SH-SY5Y (cell line): ENCODE measurements around the gene SLC6A3.

ENCODE experiments used
- GATA2 ChIP-seq: IDR thresholded peaks from 2 replicates; pipeline ENCODE4 v1.6.1; 2011; ENCODE audit warnings: mild to moderate bottlenecking, low read depth, low read length
- GATA3 ChIP-seq: IDR thresholded peaks from 2 replicates; pipeline ENCODE4 v1.6.1; 2011; ENCODE audit warnings: low read depth, mild to moderate bottlenecking, low read length, moderate library complexity

SLC6A3 gene

GRCh38 chr5:1405539-1406530 is 39.4 kb downstream of the SLC6A3 start:
- TF ChIP-seq GATA2 (no peak), GATA3 (no peak)

GRCh38 chr5:1405121-1405520 is 40.1 kb downstream of the SLC6A3 start:
- TF ChIP-seq GATA3 (no peak), GATA2 (no peak)

GRCh38 chr5:1404062-1404461 is 41.2 kb downstream of the SLC6A3 start:
- TF ChIP-seq GATA3, result no peak
- no peak for TF ChIP-seq GATA2

DNA sequence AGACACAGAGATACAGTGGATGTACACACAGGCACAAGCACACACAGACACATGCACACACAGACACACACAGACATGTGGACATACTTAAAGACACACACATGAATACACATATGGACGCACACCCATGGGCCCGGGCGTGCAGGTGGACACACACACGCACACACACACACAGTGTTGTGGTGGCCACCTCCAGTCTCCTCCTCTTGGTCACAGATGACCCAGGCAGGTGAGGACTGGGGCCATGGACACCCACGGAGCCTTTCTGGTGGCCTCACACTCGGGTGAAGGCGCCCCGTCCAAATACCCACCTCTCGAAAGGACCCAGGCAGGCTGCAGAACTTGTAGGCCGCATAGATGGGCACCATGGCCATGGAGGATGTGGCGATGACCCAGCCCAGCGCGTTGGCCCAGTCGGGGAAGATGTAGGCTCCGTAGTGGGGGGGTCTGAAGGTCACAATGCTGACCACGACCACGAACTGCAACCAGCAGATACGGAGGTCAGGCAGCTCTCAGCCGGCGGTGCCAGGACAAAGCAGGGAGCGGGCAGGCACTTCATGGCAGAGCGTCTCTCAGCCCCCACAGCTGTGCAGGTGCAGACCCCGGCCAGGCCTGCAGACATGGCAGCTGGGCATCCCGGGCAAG is 42.5 kb downstream of the SLC6A3 start:
- TF ChIP-seq GATA3 (no peak), GATA2 (no peak)

DNA sequence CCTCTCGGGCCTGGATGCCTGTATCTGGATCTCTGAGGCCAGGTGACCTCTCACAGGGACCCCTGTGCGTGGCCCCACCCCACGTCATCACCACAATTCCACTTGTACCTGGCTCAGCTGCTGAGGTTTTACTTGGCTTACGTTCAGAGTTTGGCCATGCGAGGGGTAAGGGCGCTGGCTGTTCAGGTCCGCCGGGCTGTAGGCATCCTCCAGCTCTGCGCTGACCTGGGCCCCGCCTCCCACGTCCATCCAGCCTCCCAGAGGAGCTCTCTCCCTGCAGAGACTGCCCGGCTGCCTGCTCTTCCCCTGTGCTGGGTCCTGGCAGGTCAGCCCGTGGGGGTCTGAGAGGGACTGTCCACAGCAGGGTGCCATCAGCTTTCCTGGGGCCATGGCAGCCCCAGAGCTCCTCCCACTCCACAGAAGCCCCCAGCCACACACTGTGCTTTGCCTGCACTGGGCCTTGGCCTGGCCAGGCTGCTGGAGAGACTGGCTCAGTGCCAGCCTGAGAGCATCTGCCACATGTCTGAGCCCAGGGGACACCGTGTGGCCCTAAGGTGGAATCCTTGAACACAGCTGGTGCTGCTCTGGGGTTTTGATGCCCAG is 43.6 kb downstream of the SLC6A3 start:
- no peak for TF ChIP-seq GATA2
- TF ChIP-seq GATA3, result no peak

DNA sequence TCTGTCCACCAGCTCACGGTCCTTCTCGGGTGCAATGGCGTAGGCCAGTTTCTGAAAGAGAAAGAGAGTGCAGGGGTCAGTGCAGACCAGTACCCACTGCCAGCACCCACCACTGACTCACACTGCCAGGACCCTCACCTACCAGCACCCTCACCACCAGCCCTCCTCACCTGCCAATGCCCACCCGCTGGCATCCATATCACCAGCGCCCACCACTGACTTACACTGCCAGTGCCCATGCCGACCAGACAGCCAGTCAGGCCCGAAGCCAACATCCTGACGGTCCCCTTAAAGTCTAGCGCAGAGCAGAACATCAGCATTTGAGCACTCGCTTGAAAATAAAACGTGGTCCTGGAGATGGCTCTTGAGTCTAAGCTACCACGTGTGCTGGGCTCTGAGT is 44.3 kb downstream of the SLC6A3 start:
- TF ChIP-seq GATA2, result no peak
- TF ChIP-seq GATA3, result no peak

- TF ChIP-seq GATA2 (no peak), GATA3 (no peak)
Measured at GRCh38 chr5:1400211-1400855, 44.9 kb downstream of the SLC6A3 start.

- TF ChIP-seq GATA2 (no peak), GATA3 (no peak)
Measured at GRCh38 chr5:1399737-1400136, 45.5 kb downstream of the SLC6A3 start.

DNA sequence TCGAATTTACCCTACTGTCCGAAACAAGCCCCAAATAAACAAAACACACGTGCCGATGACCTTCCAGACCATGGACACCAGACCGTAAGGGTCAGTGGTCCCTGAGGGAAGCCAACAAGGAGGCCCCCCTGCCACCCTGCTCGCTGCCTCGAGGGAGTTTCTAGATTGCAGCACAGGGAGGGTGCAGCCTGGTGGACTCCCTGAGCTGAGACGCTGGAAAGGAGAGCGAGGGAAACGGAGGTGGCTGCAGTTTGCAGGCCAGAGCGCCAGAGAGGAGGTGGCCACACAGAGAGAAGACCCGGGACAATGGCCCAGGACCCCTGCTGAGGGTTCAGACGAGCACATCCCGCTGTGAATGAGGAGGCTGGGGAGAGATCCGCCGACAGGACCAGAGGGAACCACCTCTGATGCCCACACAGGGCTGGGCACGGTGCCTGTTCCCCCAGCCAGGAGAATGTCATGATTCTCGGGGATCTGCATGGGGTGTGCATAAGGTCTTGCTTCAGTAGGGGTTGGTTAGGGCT is 48.9 kb downstream of the SLC6A3 start:
- TF ChIP-seq GATA3, result no peak
- no peak for TF ChIP-seq GATA2

DNA sequence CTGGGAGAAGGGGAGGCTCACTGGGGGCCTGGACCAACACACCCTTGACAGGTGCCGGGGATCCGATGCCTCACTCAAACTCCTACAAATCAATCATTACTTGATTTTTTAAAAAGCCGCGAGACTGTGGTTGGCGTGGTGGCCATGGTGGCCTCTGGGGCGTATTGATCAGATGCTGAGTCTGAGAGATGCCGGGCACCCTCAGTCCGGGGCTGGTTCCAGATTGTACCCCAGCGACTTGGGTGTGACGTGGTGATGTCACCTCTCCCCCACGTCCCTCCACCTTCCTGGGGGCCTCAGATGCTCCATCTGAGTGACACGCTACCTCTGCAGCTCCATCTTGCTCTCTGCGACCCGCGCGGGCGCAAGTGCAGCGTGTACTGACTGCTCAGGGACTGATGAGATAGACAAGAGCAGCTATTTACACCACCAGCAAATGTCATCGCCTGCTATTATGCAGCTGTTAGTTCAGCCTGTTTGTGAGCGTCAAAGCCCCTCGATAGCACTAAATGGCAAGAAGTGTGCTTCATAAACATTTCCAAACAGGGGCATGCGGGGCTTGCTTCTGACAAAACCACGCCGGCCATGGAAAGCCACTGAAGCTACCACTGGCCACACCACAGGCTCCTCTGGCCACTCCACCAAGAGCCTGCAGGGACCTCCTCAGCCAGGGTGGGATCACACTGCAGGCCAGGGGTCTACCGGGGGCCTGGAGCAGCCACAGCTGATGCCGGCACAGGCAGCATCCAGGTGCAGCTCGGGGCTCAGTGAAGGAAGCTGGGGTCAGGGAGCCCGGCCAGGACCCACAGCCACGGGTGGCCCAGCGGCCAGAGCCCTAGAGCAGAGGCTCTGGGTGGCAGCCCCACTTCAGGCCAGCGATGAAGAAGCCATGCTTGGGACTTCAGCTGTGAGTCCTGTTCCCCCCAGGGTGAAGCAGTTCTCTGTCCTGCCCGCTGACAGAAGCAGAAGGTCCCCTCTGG is 50.1 kb downstream of the SLC6A3 start:
- no peak for TF ChIP-seq GATA3
- TF ChIP-seq GATA2, result no peak

GRCh38 chr5:1393571-1394501 is 51.4 kb downstream of the SLC6A3 start:
- TF ChIP-seq GATA3, result no peak
- TF ChIP-seq GATA2, result no peak

- TF ChIP-seq GATA2, result no peak
- no peak for TF ChIP-seq GATA3
Measured at GRCh38 chr5:1392801-1393565, 52.3 kb downstream of the SLC6A3 start.
